ENCODE results near the gene SLC35B1. TPM values are rescaled to one million over a fixed set of nuclear protein-coding genes. Genes with fewer than 3 reads are reported as not detected.
A peak's percentile ranks its signal among the peaks of the same experiment; 100 is the strongest.

Gene SLC35B1
- 65.7 TPM for polyA plus RNA-seq (2013, experiment 1 of 4)
- polyA plus RNA-seq (2013, experiment 2 of 4) = 70.4 TPM
- 56.3 TPM for polyA plus RNA-seq (2013, experiment 3 of 4)
- polyA plus RNA-seq (2013, experiment 4 of 4) = 65.6 TPM

GRCh38 chr17:49707608-49708514 is at the start of gene SLC35B1:
SLC35B1 (minus strand) TSS chr17:49707964; CDS start chr17:49707833, 131 bp downstream.
- 2% methylated on average over 53 of the region's 53 CpGs for WGBS, 2 experiments
- no peaks in the 10 kb centered on the region for H3K27me3 ChIP-seq (ENCODE audit: control insufficient read depth, insufficient read depth, low read length, poor library complexity, severe bottlenecking)
- peak within 1 kb of the TSS; percentile 91 for H3K27ac ChIP-seq (ENCODE audit: insufficient read depth, low read depth, low read length, poor library complexity, severe bottlenecking)
- H3K4me3 ChIP-seq (ENCODE audit: insufficient read depth, low read depth, low read length) = peak within 1 kb of the TSS; percentile 89
- peaks cover 7% of the 10 kb centered on the region for H3K4me1 ChIP-seq (ENCODE audit: control insufficient read depth, insufficient read depth, low read length)
- H3K9me3 ChIP-seq (ENCODE audit: control insufficient read depth, low read length) = no peaks in the 10 kb centered on the region
- peaks cover 33% of the 10 kb centered on the region for H3K36me3 ChIP-seq (ENCODE audit: control insufficient read depth, insufficient read depth, low read length)

- H3K4me1 ChIP-seq (ENCODE audit: control insufficient read depth, insufficient read depth, low read length) = peaks cover 19% of the 10 kb centered on the region
- 47 to 67% methylated on average over 6 of the region's 6 CpGs for WGBS, 2 experiments
- H3K9me3 ChIP-seq (ENCODE audit: control insufficient read depth, low read length) = no peaks in the 10 kb centered on the region
- H3K36me3 ChIP-seq (ENCODE audit: control insufficient read depth, insufficient read depth, low read length) = no peaks in the 10 kb centered on the region
- no peak overlapping the region for H3K4me3 ChIP-seq (ENCODE audit: insufficient read depth, low read depth, low read length)
- no peaks in the 10 kb centered on the region for H3K27me3 ChIP-seq (ENCODE audit: control insufficient read depth, insufficient read depth, low read length, poor library complexity, severe bottlenecking)
- H3K27ac ChIP-seq (ENCODE audit: insufficient read depth, low read depth, low read length, poor library complexity, severe bottlenecking) = no peak overlapping the region
Measured at GRCh38 chr17:49757151-49757777, 49.5 kb upstream of the SLC35B1 start.

- H3K27ac ChIP-seq (ENCODE audit: insufficient read depth, low read depth, low read length, poor library complexity, severe bottlenecking) = no peak overlapping the region
- no peaks in the 10 kb centered on the region for H3K27me3 ChIP-seq (ENCODE audit: control insufficient read depth, insufficient read depth, low read length, poor library complexity, severe bottlenecking)
- peaks cover 19% of the 10 kb centered on the region for H3K4me1 ChIP-seq (ENCODE audit: control insufficient read depth, insufficient read depth, low read length)
- no peak overlapping the region for H3K4me3 ChIP-seq (ENCODE audit: insufficient read depth, low read depth, low read length)
- no peaks in the 10 kb centered on the region for H3K9me3 ChIP-seq (ENCODE audit: control insufficient read depth, low read length)
- 86 to 89% methylated on average over 9 of the region's 9 CpGs for WGBS, 2 experiments
- H3K36me3 ChIP-seq (ENCODE audit: control insufficient read depth, insufficient read depth, low read length) = no peaks in the 10 kb centered on the region
Measured at GRCh38 chr17:49756323-49757150, 48.8 kb upstream of the SLC35B1 start.

- no peaks in the 10 kb centered on the region for H3K36me3 ChIP-seq (ENCODE audit: control insufficient read depth, insufficient read depth, low read length)
- WGBS, 2 experiments = 85 to 90% methylated on average over 4 of the region's 4 CpGs
- no peaks in the 10 kb centered on the region for H3K9me3 ChIP-seq (ENCODE audit: control insufficient read depth, low read length)
- H3K4me3 ChIP-seq (ENCODE audit: insufficient read depth, low read depth, low read length) = no peak overlapping the region
- no peaks in the 10 kb centered on the region for H3K27me3 ChIP-seq (ENCODE audit: control insufficient read depth, insufficient read depth, low read length, poor library complexity, severe bottlenecking)
- peaks cover 19% of the 10 kb centered on the region for H3K4me1 ChIP-seq (ENCODE audit: control insufficient read depth, insufficient read depth, low read length)
- H3K27ac ChIP-seq (ENCODE audit: insufficient read depth, low read depth, low read length, poor library complexity, severe bottlenecking) = no peak overlapping the region
Measured at GRCh38 chr17:49755663-49756283, 48.0 kb upstream of the SLC35B1 start.

GRCh38 chr17:49753959-49754391 is 46.2 kb upstream of the SLC35B1 start:
- Histone ChIP-seq H3K27ac (ENCODE audit: insufficient read depth, low read depth, low read length, poor library complexity, severe bottlenecking) (no peak overlapping the region), H3K9me3 (ENCODE audit: control insufficient read depth, low read length) (no peaks in the 10 kb centered on the region), H3K4me3 (ENCODE audit: insufficient read depth, low read depth, low read length) (no peak overlapping the region), H3K27me3 (ENCODE audit: control insufficient read depth, insufficient read depth, low read length, poor library complexity, severe bottlenecking) (no peaks in the 10 kb centered on the region), H3K4me1 (ENCODE audit: control insufficient read depth, insufficient read depth, low read length) (peaks cover 16% of the 10 kb centered on the region), H3K36me3 (ENCODE audit: control insufficient read depth, insufficient read depth, low read length) (no peaks in the 10 kb centered on the region)
- 93 to 95% methylated on average over 8 of the region's 8 CpGs for WGBS, 2 experiments

- no peak overlapping the region for H3K4me3 ChIP-seq (ENCODE audit: insufficient read depth, low read depth, low read length)
- 93% methylated on average over 3 of the region's 3 CpGs for WGBS, 2 experiments
- no peaks in the 10 kb centered on the region for H3K9me3 ChIP-seq (ENCODE audit: control insufficient read depth, low read length)
- H3K36me3 ChIP-seq (ENCODE audit: control insufficient read depth, insufficient read depth, low read length) = no peaks in the 10 kb centered on the region
- H3K4me1 ChIP-seq (ENCODE audit: control insufficient read depth, insufficient read depth, low read length) = peaks cover 11% of the 10 kb centered on the region
- no peaks in the 10 kb centered on the region for H3K27me3 ChIP-seq (ENCODE audit: control insufficient read depth, insufficient read depth, low read length, poor library complexity, severe bottlenecking)
- H3K27ac ChIP-seq (ENCODE audit: insufficient read depth, low read depth, low read length, poor library complexity, severe bottlenecking) = no peak overlapping the region
Measured at GRCh38 chr17:49752508-49752907, 44.7 kb upstream of the SLC35B1 start.

GRCh38 chr17:49749730-49750129 is 42.0 kb upstream of the SLC35B1 start:
- no peak overlapping the region for H3K4me3 ChIP-seq (ENCODE audit: insufficient read depth, low read depth, low read length)
- H3K9me3 ChIP-seq (ENCODE audit: control insufficient read depth, low read length) = no peaks in the 10 kb centered on the region
- H3K27me3 ChIP-seq (ENCODE audit: control insufficient read depth, insufficient read depth, low read length, poor library complexity, severe bottlenecking) = no peaks in the 10 kb centered on the region
- 94 to 97% methylated on average over 3 of the region's 3 CpGs for WGBS, 2 experiments
- H3K27ac ChIP-seq (ENCODE audit: insufficient read depth, low read depth, low read length, poor library complexity, severe bottlenecking) = no peak overlapping the region
- H3K36me3 ChIP-seq (ENCODE audit: control insufficient read depth, insufficient read depth, low read length) = no peaks in the 10 kb centered on the region
- no peaks in the 10 kb centered on the region for H3K4me1 ChIP-seq (ENCODE audit: control insufficient read depth, insufficient read depth, low read length)

GRCh38 chr17:49748791-49749190 is 41.0 kb upstream of the SLC35B1 start:
- H3K27me3 ChIP-seq (ENCODE audit: control insufficient read depth, insufficient read depth, low read length, poor library complexity, severe bottlenecking) = no peaks in the 10 kb centered on the region
- WGBS, 2 experiments = 97 to 98% methylated on average over 7 of the region's 7 CpGs
- H3K27ac ChIP-seq (ENCODE audit: insufficient read depth, low read depth, low read length, poor library complexity, severe bottlenecking) = no peak overlapping the region
- no peaks in the 10 kb centered on the region for H3K4me1 ChIP-seq (ENCODE audit: control insufficient read depth, insufficient read depth, low read length)
- no peaks in the 10 kb centered on the region for H3K36me3 ChIP-seq (ENCODE audit: control insufficient read depth, insufficient read depth, low read length)
- no peak overlapping the region for H3K4me3 ChIP-seq (ENCODE audit: insufficient read depth, low read depth, low read length)
- no peaks in the 10 kb centered on the region for H3K9me3 ChIP-seq (ENCODE audit: control insufficient read depth, low read length)

GRCh38 chr17:49748223-49748622 is 40.5 kb upstream of the SLC35B1 start:
- Histone ChIP-seq H3K9me3 (ENCODE audit: control insufficient read depth, low read length) (no peaks in the 10 kb centered on the region), H3K36me3 (ENCODE audit: control insufficient read depth, insufficient read depth, low read length) (no peaks in the 10 kb centered on the region), H3K27ac (ENCODE audit: insufficient read depth, low read depth, low read length, poor library complexity, severe bottlenecking) (no peak overlapping the region), H3K27me3 (ENCODE audit: control insufficient read depth, insufficient read depth, low read length, poor library complexity, severe bottlenecking) (no peaks in the 10 kb centered on the region), H3K4me1 (ENCODE audit: control insufficient read depth, insufficient read depth, low read length) (no peaks in the 10 kb centered on the region), H3K4me3 (ENCODE audit: insufficient read depth, low read depth, low read length) (no peak overlapping the region)
- 97 to 100% methylated on average over 3 of the region's 3 CpGs for WGBS, 2 experiments

Measured in ectodermal cell (in vitro differentiated cells).